Epithelial cell of proximal tubule (primary cell): ENCODE measurements around the gene HOXA6. TPM values are rescaled to one million over a fixed set of nuclear protein-coding genes. Genes with fewer than 3 reads are reported as not detected.

Experiments used
- DNase-seq: peaks from one replicate; pipeline ENCODE4 v3.0.0-alpha.2; 2011; ENCODE audit warnings: low read depth
- H3K4me3 ChIP-seq: 2 replicates; pipeline ENCODE4 v1.5.1; 2011; ENCODE audit warnings: low read depth, mild to moderate bottlenecking, low read length
- CTCF ChIP-seq: conservative IDR thresholded peaks from 2 replicates; pipeline ENCODE4 v1.5.1; 2012; ENCODE audit warnings: low read depth, mild to moderate bottlenecking, low read length
- total RNA-seq: library from RNA; depleted of rRNA; stranded (reverse); fragments of >200 nt; gene quantifications from 2 replicates; pipeline ENCODE4 v1.2.3, GENCODE V29; 2015

Gene HOXA6
- total RNA-seq, 1 donor from 2014 or later = 5.7 TPM

- TF ChIP-seq CTCF = no peak
- no peak for DNase-seq
- peak overlapping the region; percentile 74 for H3K4me3 ChIP-seq
Observed at GRCh38 chr7:27116031-27116961, 31.3 kb downstream of the HOXA6 start.

DNA sequence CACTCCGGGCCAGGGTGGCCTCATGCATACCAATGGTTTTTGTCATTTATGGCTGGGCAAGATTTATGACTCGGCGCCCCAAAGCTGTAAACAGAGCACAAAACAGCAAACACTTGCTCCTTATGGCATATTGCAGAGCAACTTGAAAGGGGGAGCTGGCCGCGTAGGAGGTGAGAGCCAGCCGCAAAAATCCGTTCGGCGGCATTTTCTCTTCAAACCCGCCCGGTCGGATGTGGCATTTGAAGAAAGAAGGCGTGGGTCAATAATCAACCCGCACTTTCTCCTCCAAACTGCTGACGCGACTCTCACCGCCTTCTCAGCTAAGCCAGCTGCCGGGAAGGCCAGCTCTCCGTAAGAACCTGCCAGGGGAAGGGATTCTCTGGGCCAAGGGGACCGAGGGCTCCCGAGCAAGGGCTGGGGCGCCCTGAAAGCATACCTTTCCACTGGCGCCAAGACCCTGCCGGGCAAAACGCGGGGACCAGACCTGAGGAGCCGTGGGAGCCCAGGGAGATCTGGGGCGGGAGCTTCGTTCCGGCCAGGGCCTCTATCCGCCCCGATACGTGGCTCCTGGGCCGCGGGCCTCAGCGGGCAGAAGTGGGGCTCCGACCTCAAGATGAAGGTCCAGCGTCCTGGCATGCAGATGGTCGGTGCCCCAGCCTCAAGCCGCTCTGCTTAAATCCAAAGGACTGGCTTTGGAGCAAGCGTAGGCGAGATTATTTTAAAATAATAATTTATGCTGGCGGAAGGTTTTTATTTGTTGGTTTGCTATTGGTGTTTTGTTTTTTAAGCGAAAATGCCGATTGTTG, 32.1 kb downstream of the HOXA6 start:
- TF ChIP-seq CTCF = no peak
- H3K4me3 ChIP-seq = peak overlapping the region; percentile 74
- DNase-seq = no peak

DNA sequence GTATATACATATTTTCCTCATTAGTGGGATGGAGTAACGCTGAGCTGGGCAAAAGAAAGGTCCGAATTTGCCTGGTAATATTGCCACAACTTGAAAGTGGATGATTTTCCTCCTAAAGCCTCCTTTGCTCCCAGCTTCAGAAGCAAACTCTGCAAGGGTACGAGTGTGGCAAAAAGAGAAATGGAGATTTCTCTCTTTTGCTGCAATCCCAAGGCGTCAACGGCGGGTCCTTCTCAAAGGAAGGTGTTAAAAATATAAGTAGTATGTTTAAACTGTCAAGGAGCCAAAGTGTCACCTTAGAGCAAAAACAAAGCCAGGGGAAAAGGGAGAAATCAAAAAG, 32.7 kb downstream of the HOXA6 start:
- H3K4me3 ChIP-seq = peak overlapping the region; percentile 74
- TF ChIP-seq CTCF = no peak
- DNase-seq = no peak

DNA sequence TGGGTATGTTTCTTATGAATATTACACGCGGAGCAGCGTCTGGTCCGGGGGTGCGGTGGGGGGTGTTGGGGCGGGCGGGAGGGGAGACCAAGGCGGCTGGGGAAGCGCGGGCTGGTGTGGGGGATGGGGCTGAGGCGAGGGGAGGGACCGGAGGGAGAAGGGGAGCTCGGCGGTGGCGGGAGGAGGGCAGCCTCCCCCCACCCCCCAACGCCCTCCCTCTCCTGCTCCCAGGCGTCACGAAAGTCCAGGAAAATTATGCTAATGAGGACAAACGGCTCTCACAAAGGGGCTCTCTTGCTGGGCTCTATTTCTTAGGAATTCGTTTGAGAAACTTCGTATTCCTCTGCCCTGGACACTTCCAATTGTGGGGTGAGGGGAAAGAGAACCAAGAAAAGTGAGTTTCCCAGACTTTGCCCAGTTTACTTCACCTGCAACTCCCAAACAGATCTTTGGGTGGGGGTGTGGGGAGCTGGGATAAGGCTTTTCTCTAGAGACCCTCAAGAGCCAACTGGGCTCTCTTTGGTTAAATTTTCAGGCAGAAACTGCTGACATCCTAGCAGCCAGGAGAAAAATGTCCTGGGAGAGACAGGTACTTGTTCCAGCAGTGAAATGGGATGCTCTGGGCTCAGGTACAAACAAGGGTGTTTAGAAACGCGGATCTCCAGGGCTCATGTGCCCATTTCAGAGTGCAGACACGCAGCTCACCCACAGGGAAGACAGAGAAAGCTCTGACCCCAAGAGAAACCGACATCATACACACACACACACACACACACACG, 33.4 kb downstream of the HOXA6 start:
- TF ChIP-seq CTCF = no peak
- DNase-seq = no peak
- peak overlapping the region; percentile 74 for H3K4me3 ChIP-seq

DNA sequence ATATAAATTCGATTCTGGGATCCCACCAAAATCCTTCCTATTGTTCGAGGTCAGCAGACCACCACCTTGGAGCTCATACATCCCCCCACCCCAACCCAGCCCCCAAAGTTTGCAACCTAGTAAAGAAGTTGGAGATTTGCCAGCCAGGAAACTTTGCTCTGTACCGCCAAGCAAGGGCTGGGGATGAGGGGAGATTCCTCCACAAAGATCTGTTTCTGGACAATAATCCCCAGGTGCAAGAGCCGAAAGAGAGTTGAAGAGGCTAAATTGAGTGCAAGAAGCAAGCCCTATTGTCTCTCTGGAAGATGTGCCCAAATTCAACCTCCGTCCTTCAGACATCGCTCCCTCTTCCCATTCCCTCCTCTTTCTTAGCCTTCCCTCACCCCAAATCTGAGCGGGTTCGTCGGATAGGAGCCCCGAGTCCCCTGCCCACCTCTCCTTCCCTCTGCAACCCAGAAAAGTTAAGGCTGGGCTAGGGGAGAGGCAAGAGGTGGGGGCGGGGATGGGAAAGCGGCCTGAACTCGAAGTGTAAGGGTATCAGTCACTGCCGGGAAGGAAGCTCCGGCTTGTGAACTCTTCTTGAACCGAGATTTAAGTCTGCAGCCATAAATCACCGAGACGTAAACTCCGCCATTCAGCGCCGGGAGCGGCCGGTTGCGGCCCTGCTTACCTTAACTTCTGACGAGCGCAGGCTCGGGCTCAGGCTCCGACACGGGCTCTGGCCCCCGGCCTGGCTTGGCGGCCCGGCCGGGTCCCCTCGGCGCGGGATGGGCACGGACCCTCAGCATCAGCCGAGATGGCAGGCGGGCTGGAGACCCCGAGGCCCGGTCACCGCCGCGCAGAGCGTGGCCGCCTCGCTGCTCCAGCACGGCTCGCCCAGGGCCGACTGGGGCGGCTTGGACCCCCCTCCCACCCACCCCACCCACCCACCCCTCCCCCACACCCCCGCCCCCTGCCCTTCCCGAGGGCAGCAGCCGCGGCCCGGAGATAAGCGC, 34.3 kb downstream of the HOXA6 start:
- H3K4me3 ChIP-seq = peak overlapping the region; percentile 74
- no peak for DNase-seq
- no peak for TF ChIP-seq CTCF

DNA sequence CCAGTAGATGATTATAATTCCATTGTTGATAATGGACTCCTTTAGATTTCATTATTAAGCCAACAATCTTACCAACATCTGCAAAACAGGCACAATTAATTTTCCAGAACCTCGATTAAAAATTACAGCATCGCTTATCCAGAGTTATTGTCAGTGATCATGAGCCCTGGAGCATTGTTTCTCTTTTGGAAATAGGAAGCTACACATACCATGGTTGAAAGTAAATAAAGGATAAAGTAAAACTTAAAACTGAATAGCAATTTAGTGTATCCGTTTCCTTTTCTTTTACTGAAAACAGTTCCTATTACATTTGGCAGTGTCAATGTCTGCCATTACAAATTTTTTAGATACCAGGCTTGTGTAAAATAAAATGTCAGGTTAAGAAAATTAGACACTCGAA, 35.2 kb downstream of the HOXA6 start:
- peak overlapping the region; percentile 74 for H3K4me3 ChIP-seq
- no peak for TF ChIP-seq CTCF
- no peak for DNase-seq
